Endothelial cell of umbilical vein (primary cell): Measurements from ENCODE around the gene GALNT17. TPM values are rescaled to one million over a fixed set of nuclear protein-coding genes. Genes with fewer than 3 reads are reported as not detected.

Experiments used
- BruUV-seq: library from RNA; stranded (reverse); fragments of 400-500 nt; replicated peaks from 2 replicates; lab custom pipeline; 2021; lab: Mats Ljungman, UMichigan
- CTCF ChIA-PET: fragments of 300-600, 350-600 bp; sonication (Branson Sonifier 250); formaldehyde crosslinking; loops from one replicate; lab custom pipeline; 2021; ENCODE audit warnings: antibody characterized with exemption, inconsistent platforms; lab: Charles Lee
- POLR2A ChIA-PET: fragments of 300-600, 350-600 bp; sonication (Branson Sonifier 250); formaldehyde crosslinking; loops from one replicate; lab custom pipeline; 2021; ENCODE audit warnings: antibody characterized with exemption, inconsistent platforms; lab: Charles Lee
- DNase-seq: peaks from one replicate; pipeline ENCODE4 v3.0.0-alpha.2; 2011; ENCODE audit warnings: low read depth, low spot score
- FAIRE-seq: peaks from 2 replicates; lab custom pipeline; 2011; peaks lifted over from hg19 to GRCh38; lab: Jason Lieb, UNC
- H2AFZ ChIP-seq: 2 replicates; pipeline ENCODE4 v1.6.0; 2012; ENCODE audit warnings: low read depth, low read length, control low read depth, inconsistent platforms
- H3K27ac ChIP-seq: 2 replicates; pipeline ENCODE4 v1.5.1; 2011; ENCODE audit warnings: low read depth, mild to moderate bottlenecking, control low read depth, low read length, moderate library complexity; ENCODE audit not compliant: insufficient read depth
- H3K27me3 ChIP-seq, 2 experiments: 2 replicates each; pipeline versions ENCODE4 v1.6.0 to v1.6.1; 2011; ENCODE audit warnings: low read length in 2 of 2, mixed read lengths in 1 of 2; ENCODE audit not compliant: control insufficient read depth in 2 of 2, insufficient read depth in 2 of 2
- H3K36me3 ChIP-seq, 2 experiments: 2 replicates in 1 of 2; 3 replicates in 1 of 2; pipeline ENCODE4 v1.5.1; 2011; ENCODE audit warnings: low read length in 2 of 2, mild to moderate bottlenecking in 1 of 2, moderate library complexity in 1 of 2; ENCODE audit not compliant: control insufficient read depth in 2 of 2, insufficient read depth in 2 of 2; ENCODE audit errors: extremely low read depth in 1 of 2
- H3K4me1 ChIP-seq: 3 replicates; pipeline ENCODE4 v1.5.1; 2011; ENCODE audit warnings: mild to moderate bottlenecking, low read length; ENCODE audit not compliant: control insufficient read depth, insufficient read depth; ENCODE audit errors: extremely low read depth
- H3K4me2 ChIP-seq: 2 replicates; pipeline ENCODE4 v1.6.1; 2011; ENCODE audit warnings: low read length, control low read depth, mixed read lengths; ENCODE audit not compliant: insufficient read depth
- H3K4me3 ChIP-seq, 3 experiments: fragments of 200-600 bp in 1 of 3; sonication (generic), shearing (Covaris generic) in 1 of 3; replicated peaks in 1 of 3; 2 replicates each; pipeline ENCODE4 v1.5.1; 2011 to 2016; ENCODE audit warnings: control low read depth in 3 of 3, low read length in 3 of 3, mild to moderate bottlenecking in 2 of 3, inconsistent platforms in 1 of 3, low read depth in 1 of 3, moderate library complexity in 1 of 3; ENCODE audit not compliant: insufficient read depth in 1 of 3
- H3K79me2 ChIP-seq: 2 replicates; pipeline ENCODE4 v1.6.0; 2012; ENCODE audit warnings: low read length, inconsistent platforms; ENCODE audit not compliant: control insufficient read depth, insufficient read depth
- H3K9ac ChIP-seq: replicated peaks from 2 replicates; pipeline ENCODE3; 2011; ENCODE audit warnings: low read length, control low read depth; ENCODE audit not compliant: insufficient read depth; ENCODE audit errors: extremely low read depth
- H3K9me1 ChIP-seq: replicated peaks from 3 replicates; pipeline ENCODE4 v1.6.0; 2011; ENCODE audit warnings: mild to moderate bottlenecking, low read length; ENCODE audit not compliant: control insufficient read depth, insufficient read depth; ENCODE audit errors: extremely low read depth
- H3K9me3 ChIP-seq: replicated peaks from 2 replicates; pipeline ENCODE4 v1.5.1; 2012; ENCODE audit warnings: low read length, inconsistent platforms; ENCODE audit not compliant: control insufficient read depth, insufficient read depth
- H4K20me1 ChIP-seq: replicated peaks from 2 replicates; pipeline ENCODE3; 2011; ENCODE audit warnings: mild to moderate bottlenecking, low read length; ENCODE audit not compliant: control insufficient read depth, insufficient read depth; ENCODE audit errors: extremely low read depth
- CTCF ChIP-seq, 2 donors: IDR thresholded peaks; 1 replicate in 1 of 2; 2 replicates in 1 of 2; pipeline ENCODE4 v1.5.1; 2011; ENCODE audit warnings: low read length in 2 of 2, mild to moderate bottlenecking in 2 of 2, moderate library complexity in 2 of 2, control low read depth in 1 of 2, inconsistent platforms in 1 of 2, low read depth in 1 of 2; ENCODE audit not compliant: insufficient read depth in 1 of 2; ENCODE audit errors: extremely low read depth in 1 of 2
- EZH2 ChIP-seq: IDR thresholded peaks from 2 replicates; pipeline ENCODE4 v1.6.1; 2012; ENCODE audit warnings: borderline replicate concordance, low read depth, mild to moderate bottlenecking, moderate library complexity, low read length, inconsistent platforms; ENCODE audit not compliant: severe bottlenecking
- FOS ChIP-seq: IDR thresholded peaks from 2 replicates; pipeline ENCODE4 v1.6.1; 2011; ENCODE audit warnings: mild to moderate bottlenecking, low read length, moderate library complexity, borderline replicate concordance; ENCODE audit not compliant: insufficient read depth
- GATA2 ChIP-seq: IDR thresholded peaks from 2 replicates; pipeline ENCODE4 v1.7.0; 2011; ENCODE audit warnings: low read depth, mild to moderate bottlenecking, moderate library complexity, mixed read lengths, low read length; ENCODE audit not compliant: insufficient read length, insufficient read depth
- JUN ChIP-seq: IDR thresholded peaks from 2 replicates; pipeline ENCODE4 v1.6.1; 2011; ENCODE audit warnings: borderline replicate concordance, low read depth; ENCODE audit not compliant: insufficient read length, insufficient read depth
- MYC ChIP-seq: IDR thresholded peaks from one replicate; pipeline ENCODE4 v1.6.1; 2011; ENCODE audit warnings: mild to moderate bottlenecking, low read depth, low read length
- POLR2A ChIP-seq: IDR thresholded peaks from 2 replicates; pipeline ENCODE4 v1.6.1; 2012; ENCODE audit warnings: low read depth, mild to moderate bottlenecking, control low read depth, low read length
- POLR2AphosphoS5 ChIP-seq: IDR thresholded peaks from 2 replicates; pipeline ENCODE4 v1.6.1; 2012; ENCODE audit warnings: low read depth, mild to moderate bottlenecking, control low read depth, low read length, moderate library complexity; ENCODE audit not compliant: insufficient read depth
- dilution Hi-C: fragments of 300-500 bp; cut with MboI; formaldehyde crosslinking; loops from one replicate; pipeline ENCODE4 v1.15.0; 2019; ENCODE audit warnings: low sequenced_read_pairs; ENCODE audit not compliant: extremely low pct_ligation_motif_present
- intact Hi-C: fragments of 100-400 bp; cut with micrococcal nuclease; formaldehyde crosslinking; loops from one replicate; pipeline ENCODE4 v1.10.0; 2022
- polyA plus RNA-seq, 4 experiments: library from polyadenylated mRNA; depleted of rRNA in 3 of 4; stranded (reverse) in 3 of 4; unstranded in 1 of 4; fragments of >200 nt; gene quantifications; 2 replicates each; pipeline versions ENCODE4 v1.2.1 to v1.2.3, GENCODE V29; 2011 to 2012; ENCODE audit warnings: missing spikeins in 1 of 4
- total RNA-seq: library from RNA; stranded (reverse); gene quantifications from 2 replicates; pipeline ENCODE4 v1.2.3, GENCODE V29; 2021
- TF ChIP-seq, protein P1 (sequence below): IDR thresholded peaks from 2 replicates; pipeline ENCODE4 v1.6.1; 2011; ENCODE audit not compliant: insufficient read depth, insufficient read length

GALNT17 gene
- total and polyA plus RNA-seq, 2 donors (not counting 3 experiments of a cell fraction or from before 2014, with no cell fraction given) = not detected

DNA sequence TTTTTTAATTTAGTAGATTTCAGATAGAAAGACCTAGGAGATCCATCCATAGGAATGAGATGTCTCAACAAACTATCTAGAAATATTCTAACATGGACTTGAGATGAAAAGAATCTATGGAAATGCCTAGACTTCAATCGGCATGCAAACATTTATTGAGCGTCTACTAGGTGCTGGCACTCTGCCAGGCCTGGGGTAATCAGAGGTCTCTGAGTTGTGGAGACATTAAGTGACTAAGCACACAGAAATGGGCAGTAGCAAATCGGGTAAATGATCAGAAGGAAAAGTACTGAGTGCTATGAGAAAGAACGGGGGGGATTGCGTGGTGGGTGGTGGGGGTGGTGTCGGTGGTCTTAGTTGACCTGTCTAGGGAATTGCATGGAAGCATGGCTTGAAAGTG is 466.6 kb downstream of the GALNT17 start:
- POLR2A ChIA-PET = no interaction called here
- no peaks in the 10 kb centered on the region for H3K4me1 ChIP-seq
- intact Hi-C loops = no loop called here
- dilution Hi-C loops = no loop called here
- no peak overlapping the region for H2AFZ ChIP-seq
- DNase-seq (no peak), FAIRE-seq (no peak)
- no peaks in the 10 kb centered on the region for H3K79me2 ChIP-seq
- H3K27ac ChIP-seq = no peak overlapping the region
- peaks cover 7% of the 10 kb centered on the region for H3K9me3 ChIP-seq
- CTCF ChIA-PET = no interaction called here
- no peaks in the 10 kb centered on the region for H4K20me1 ChIP-seq
- H3K36me3 ChIP-seq = no peaks in the 10 kb centered on the region
- no peak overlapping the region for H3K4me2 ChIP-seq
- no peaks in the 10 kb centered on the region for H3K9me1 ChIP-seq
- H3K9ac ChIP-seq = no peak overlapping the region
- TF ChIP-seq EZH2 = no peak
- TF ChIP-seq POLR2AphosphoS5 = no peak
- TF ChIP-seq MYC = no peak
- no peak for TF ChIP-seq CTCF (IDR thresholded peaks at IDR 0.05; ENCODE audit: extremely low read depth in 1 of 2, insufficient read depth in 1 of 2, low read depth in 1 of 2, low read length in 2 of 2)
- no peak for TF ChIP-seq FOS
- no peaks in the 10 kb centered on the region for H3K27me3 ChIP-seq
- no peak overlapping the region for H3K4me3 ChIP-seq
- BruUV-seq = no TSS peak

GRCh38 chr7:71601851-71602250 is 469.9 kb downstream of the GALNT17 start:
- H3K36me3 ChIP-seq = no peaks in the 10 kb centered on the region
- no TSS peak for BruUV-seq

More at GRCh38 chr7:71601851-71602250, 469.9 kb downstream of the GALNT17 start:
- ChIA-PET CTCF (no interaction called here), POLR2A (no interaction called here)
- DNase-seq = no peak
- H3K4me1 ChIP-seq = no peaks in the 10 kb centered on the region
- H3K4me2 ChIP-seq = no peak overlapping the region
- H3K4me3 ChIP-seq = no peak overlapping the region
- intact Hi-C loops = no loop called here
- TF ChIP-seq POLR2AphosphoS5 = no peak
- TF ChIP-seq JUN = no peak
- TF ChIP-seq EZH2 = no peak
- TF ChIP-seq FOS = no peak
- TF ChIP-seq MYC = no peak
- TF ChIP-seq, protein P1, sequence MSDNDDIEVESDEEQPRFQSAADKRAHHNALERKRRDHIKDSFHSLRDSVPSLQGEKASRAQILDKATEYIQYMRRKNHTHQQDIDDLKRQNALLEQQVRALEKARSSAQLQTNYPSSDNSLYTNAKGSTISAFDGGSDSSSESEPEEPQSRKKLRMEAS = no peak
- TF ChIP-seq POLR2A = no peak
- TF ChIP-seq CTCF (IDR thresholded peaks at IDR 0.05; ENCODE audit: extremely low read depth in 1 of 2, insufficient read depth in 1 of 2, low read depth in 1 of 2, low read length in 2 of 2) = no peak
- no peak for TF ChIP-seq GATA2
- no peak overlapping the region for H3K27ac ChIP-seq
- FAIRE-seq = no peak
- H4K20me1 ChIP-seq = no peaks in the 10 kb centered on the region
- no peak overlapping the region for H3K9ac ChIP-seq
- no peaks in the 10 kb centered on the region for H3K27me3 ChIP-seq
- peaks cover 7% of the 10 kb centered on the region for H3K9me3 ChIP-seq
- no peaks in the 10 kb centered on the region for H3K9me1 ChIP-seq
- dilution Hi-C loops = no loop called here
- H2AFZ ChIP-seq = no peak overlapping the region
- no peaks in the 10 kb centered on the region for H3K79me2 ChIP-seq
